Duodenal mucosa (tissue), 2 donors: ENCODE measurements around the gene TP73.

Source experiments
- H3K27ac ChIP-seq: one replicate; pipeline ENCODE4 v1.7.0; 2013; ENCODE audit warnings: low read depth, low read length
- H3K27me3 ChIP-seq, 2 donors: one replicate each; pipeline ENCODE4 v1.7.0; 2013; ENCODE audit warnings: low read length in 2 of 2, control low read depth in 1 of 2; ENCODE audit not compliant: insufficient read depth in 2 of 2, control insufficient read depth in 1 of 2
- H3K36me3 ChIP-seq, 2 donors: one replicate each; pipeline ENCODE4 v1.7.0; 2013; ENCODE audit warnings: low read length in 2 of 2, control low read depth in 1 of 2; ENCODE audit not compliant: insufficient read depth in 2 of 2, control insufficient read depth in 1 of 2
- H3K4me1 ChIP-seq, 2 donors: one replicate each; pipeline ENCODE4 v1.7.0; 2013; ENCODE audit warnings: low read length in 2 of 2, control low read depth in 1 of 2; ENCODE audit not compliant: insufficient read depth in 2 of 2, control insufficient read depth in 1 of 2
- H3K4me3 ChIP-seq, 2 donors: one replicate each; pipeline ENCODE4 v1.7.0; 2013; ENCODE audit warnings: low read length in 2 of 2, low read depth in 1 of 2
- H3K9ac ChIP-seq, 2 donors: one replicate each; pipeline ENCODE4 v1.7.0; 2013; ENCODE audit warnings: low read length in 2 of 2, low read depth in 1 of 2
- H3K9me3 ChIP-seq, 2 donors: one replicate each; pipeline ENCODE4 v1.7.0; 2013; ENCODE audit warnings: low read length in 2 of 2, control low read depth in 1 of 2; ENCODE audit not compliant: control insufficient read depth in 1 of 2

Gene TP73

GRCh38 chr1:3609769-3610526 is 42.4 kb upstream of the TP73 start:
- Histone ChIP-seq H3K27ac (no peak overlapping the region), H3K4me1 (peaks cover 0 to 12% of the 10 kb centered on the region in 2 donors), H3K4me3 (no peak overlapping the region), H3K27me3 (peaks cover 14 to 15% of the 10 kb centered on the region in 2 donors), H3K9ac (no peak overlapping the region), H3K36me3 (no peaks in the 10 kb centered on the region), H3K9me3 (no peaks in the 10 kb centered on the region)

DNA sequence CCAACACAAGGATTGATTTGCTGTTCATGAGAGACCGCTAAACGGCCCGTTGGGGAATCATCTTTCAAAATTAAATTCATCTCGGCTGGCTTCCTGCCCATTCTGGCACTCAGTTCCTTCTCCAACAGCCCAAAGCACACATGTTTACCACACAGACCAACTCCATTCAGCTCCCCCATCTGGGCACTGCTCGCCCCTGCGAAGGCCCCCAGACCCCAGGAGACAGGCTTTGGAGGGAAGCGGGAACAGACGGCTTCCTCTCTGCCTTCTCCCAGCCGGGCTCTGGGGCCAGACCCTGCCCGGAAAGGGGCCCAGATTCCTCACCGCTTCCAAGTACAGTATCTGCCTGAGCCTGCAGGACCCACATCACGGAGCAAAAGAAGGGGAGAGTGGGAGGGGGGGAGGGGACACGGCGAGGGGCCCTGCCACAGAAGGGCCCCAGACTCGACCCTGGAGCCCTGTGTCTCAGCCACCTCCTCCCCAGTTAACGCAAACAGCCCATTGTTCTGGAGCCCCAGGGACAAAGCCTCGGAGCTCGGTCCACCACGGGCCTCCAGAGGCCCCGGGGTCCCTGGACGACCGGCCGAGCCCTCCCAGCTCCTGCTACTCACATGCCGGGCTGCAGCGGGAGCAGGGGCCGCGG is 41.7 kb upstream of the TP73 start:
- H3K27me3 ChIP-seq, result peaks cover 14 to 15% of the 10 kb centered on the region in 2 donors
- H3K4me1 ChIP-seq, result peaks cover 0 to 12% of the 10 kb centered on the region in 2 donors
- peak overlapping the region in 1 of 2 donors; percentile 54 for H3K4me3 ChIP-seq
- no peak overlapping the region for H3K9ac ChIP-seq
- no peak overlapping the region for H3K27ac ChIP-seq
- no peaks in the 10 kb centered on the region for H3K36me3 ChIP-seq
- no peaks in the 10 kb centered on the region for H3K9me3 ChIP-seq

DNA sequence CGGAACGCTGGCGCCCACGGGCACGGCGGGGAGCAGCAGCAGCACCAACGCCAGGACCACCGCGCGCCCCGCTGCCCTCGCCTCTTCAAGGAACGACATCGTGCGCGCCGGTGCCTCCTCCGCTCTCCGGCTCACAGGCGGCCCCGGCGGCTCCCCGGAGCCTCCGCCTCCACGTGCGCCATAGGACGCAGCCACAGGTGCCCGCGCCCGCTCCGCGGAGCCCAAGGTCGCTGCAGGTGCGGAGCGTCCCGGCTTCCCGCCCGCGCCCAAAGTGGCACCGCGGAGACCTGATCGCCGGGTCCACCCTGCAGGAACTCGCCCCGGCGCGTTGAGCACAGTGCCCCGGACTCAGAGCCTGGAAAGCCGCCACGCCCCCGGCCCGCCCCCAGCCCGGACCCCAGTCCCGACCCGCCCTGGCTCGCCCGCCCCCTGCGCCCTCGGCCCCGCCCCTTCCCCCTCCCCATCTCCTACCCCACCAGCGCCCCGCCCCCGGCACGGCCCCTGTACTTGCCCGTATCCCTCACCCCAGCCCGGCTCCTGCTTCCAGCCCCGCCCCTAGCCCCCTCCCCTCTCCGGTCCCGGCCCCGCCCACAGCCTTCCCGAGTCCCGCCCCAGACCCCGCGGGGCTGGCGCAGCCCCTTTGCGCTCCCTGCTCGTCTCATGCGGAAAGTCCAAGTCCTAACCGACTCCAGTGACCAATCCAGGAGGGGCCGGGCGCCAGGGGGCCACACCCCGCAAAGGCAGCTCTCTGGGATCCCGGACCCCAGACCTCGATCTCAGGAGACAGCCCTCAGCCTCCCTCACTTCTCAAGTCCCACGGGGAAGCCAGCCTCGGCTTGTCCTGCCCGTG is 40.9 kb upstream of the TP73 start, which contains the start of gene MEGF6:
TSS of gene MEGF6 (minus strand) at position 339 of the 850 bp plus-strand sequence. CDS start at position 99, 240 bp downstream.
- Histone ChIP-seq H3K36me3 (no peaks in the 10 kb centered on the region), H3K4me3 (peak within 1 kb of the TSS in 1 of 2 donors; percentile 54), H3K9me3 (no peaks in the 10 kb centered on the region), H3K9ac (no peak within 1 kb of the TSS), H3K27me3 (peaks cover 14 to 15% of the 10 kb centered on the region in 2 donors), H3K27ac (no peak within 1 kb of the TSS), H3K4me1 (peaks cover 0 to 12% of the 10 kb centered on the region in 2 donors)

DNA sequence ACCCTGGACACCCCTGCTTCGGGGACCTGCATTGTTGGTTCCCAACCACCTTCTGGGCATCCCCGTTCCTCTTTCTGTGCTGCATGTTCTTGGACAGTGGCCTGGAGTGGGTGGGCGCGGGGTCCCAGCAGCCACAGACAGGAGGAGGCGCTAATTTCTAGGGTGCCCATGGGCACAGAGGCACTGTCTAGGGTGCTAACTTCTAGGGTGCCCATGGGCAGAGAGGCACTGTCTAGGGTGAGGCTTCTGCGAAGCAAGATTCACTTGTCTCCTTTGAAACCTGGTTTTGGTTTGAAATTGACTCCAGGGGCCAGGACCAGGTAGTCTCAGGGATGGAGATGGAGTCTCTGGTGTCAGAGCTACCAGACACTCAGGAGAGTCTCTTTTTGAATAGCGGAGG is 40.2 kb upstream of the TP73 start:
- H3K4me3 ChIP-seq, result no peak overlapping the region
- peaks cover 0 to 12% of the 10 kb centered on the region in 2 donors for H3K4me1 ChIP-seq
- peaks cover 14 to 15% of the 10 kb centered on the region in 2 donors for H3K27me3 ChIP-seq

DNA sequence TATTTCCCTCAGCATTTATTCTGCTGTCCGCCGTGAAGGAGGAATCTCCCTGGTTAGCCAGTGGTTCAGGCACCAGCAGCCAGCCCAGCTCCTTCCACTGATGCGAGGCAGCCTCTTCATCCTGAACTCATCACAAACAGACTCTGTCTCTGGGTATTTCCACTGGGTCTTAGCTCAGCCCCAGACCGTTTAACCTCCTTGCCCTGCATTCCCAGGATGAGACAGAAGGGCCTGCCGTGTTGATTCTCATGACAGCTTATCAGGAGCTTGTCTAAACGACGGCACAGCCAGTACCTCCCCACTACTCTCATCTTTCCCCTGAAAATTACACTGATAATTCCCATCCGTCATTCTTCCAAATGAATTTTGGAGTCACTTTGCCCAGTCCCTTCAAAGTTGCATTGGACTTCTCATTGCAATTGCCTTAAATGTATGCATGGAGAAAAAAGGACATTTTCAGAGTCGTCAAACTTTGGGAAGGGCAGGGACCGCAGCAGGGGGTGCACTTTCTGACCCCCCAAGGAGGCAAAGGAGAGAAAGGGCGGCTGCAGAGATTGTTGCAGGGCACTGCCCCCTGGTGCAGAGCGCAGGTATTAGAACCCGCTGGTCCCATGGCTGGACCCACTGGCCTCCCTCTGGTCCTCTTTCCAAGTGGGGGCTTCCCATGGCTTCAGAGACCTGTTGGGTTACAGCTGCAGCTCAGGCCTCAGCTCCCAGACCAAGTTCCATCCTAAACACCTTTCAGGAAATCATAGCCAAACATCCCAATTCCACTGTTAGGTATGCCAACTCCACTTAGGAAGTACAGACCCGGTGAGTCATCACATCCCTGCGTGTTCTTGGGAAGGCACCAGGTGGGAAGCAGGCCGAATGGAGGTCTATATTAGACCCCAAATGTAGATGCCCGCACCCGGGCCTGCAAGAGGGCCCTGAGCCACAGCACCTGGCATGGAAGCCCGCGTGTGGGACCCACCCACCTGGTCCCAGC is 37.3 kb upstream of the TP73 start:
- H3K4me3 ChIP-seq, result no peak overlapping the region
- H3K36me3 ChIP-seq, result no peaks in the 10 kb centered on the region
- peaks cover 4 to 9% of the 10 kb centered on the region in 2 donors for H3K27me3 ChIP-seq
- H3K4me1 ChIP-seq, result peaks cover 9 to 12% of the 10 kb centered on the region in 2 donors
- no peak overlapping the region for H3K27ac ChIP-seq
- H3K9ac ChIP-seq, result no peak overlapping the region
- H3K9me3 ChIP-seq, result no peaks in the 10 kb centered on the region

More for the DNA sequence above, 40.2 kb upstream of the TP73 start:
- Histone ChIP-seq H3K9ac (no peak overlapping the region), H3K9me3 (no peaks in the 10 kb centered on the region), H3K27ac (no peak overlapping the region), H3K36me3 (no peaks in the 10 kb centered on the region)

DNA sequence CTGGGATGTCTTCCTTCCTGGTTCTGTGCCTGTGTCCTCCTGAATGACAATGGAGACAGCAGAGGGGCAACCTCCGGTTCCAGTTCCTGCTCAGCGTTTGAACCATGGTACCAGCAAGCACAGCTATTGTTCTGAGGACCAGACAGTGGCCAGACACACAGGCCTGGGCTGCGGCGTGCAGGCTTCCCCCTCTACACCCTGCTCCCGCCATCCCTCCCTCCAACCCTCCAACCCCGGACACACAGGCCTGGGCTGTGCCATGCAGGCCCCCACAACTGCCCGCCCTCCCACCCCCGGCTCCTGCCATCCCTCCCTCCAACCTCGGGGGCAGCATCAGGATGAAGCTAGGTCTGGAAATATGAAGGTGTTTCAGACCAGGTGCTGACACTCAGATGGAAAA is 35.5 kb upstream of the TP73 start:
- Histone ChIP-seq H3K27ac (no peak overlapping the region), H3K4me3 (no peak overlapping the region), H3K27me3 (peaks cover 0 to 3% of the 10 kb centered on the region in 2 donors), H3K36me3 (no peaks in the 10 kb centered on the region), H3K9ac (no peak overlapping the region), H3K9me3 (no peaks in the 10 kb centered on the region), H3K4me1 (peaks cover 6 to 9% of the 10 kb centered on the region in 2 donors)

DNA sequence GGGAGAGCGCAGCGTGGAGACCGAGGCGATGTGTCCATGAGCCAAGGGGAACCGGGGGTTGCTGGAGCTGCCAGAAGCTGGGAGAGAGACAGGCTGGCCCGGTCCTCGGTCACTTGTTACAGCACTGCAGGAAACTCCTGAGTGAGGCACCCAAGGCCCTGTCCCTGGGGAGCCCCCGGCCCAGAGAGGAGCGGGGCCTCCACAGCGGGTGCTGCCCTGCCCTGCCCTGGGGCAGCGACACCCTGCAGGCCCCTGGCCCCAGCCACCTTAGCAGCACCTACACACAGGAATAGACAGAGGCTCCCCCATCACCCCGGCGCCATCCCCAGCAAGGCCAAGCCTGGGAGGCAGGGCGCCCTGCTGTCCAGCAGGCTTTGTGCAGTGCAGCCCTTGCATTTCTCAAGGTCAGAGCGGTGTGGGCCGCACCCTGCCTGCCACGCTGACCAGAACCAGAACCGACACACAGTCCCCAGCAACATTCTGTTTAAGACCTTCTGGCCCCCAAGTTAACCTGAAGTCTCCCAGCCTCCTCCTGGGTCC is 34.4 kb upstream of the TP73 start:
- Histone ChIP-seq H3K27ac (no peak overlapping the region), H3K9ac (no peak overlapping the region), H3K9me3 (no peaks in the 10 kb centered on the region), H3K4me1 (peaks cover 4 to 10% of the 10 kb centered on the region in 2 donors), H3K4me3 (no peak overlapping the region), H3K27me3 (peaks cover 0 to under 1% of the 10 kb centered on the region in 2 donors), H3K36me3 (no peaks in the 10 kb centered on the region)

DNA sequence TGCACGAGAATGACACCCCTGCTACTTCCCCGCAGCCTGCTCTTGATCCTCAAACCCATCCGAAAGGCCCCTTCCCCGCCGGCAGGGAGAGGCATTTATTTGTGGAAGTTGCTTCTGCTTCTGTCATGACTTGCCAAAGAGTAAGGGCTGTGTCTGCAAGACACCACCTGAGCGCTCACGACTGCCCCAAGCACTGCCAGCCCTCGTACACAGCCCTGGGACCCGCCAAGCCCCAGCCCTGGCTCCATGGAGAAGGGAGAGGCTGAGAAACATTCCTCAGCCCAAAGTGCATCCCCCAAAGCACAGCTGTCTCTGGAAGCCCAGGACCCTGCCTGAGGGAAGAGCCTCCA is 33.8 kb upstream of the TP73 start:
- H3K4me3 ChIP-seq, result no peak overlapping the region
- peaks cover 8 to 17% of the 10 kb centered on the region in 2 donors for H3K4me1 ChIP-seq
- H3K36me3 ChIP-seq, result no peaks in the 10 kb centered on the region
- no peak overlapping the region for H3K9ac ChIP-seq
- no peaks in the 10 kb centered on the region for H3K9me3 ChIP-seq
- no peak overlapping the region for H3K27ac ChIP-seq
- H3K27me3 ChIP-seq, result no peaks in the 10 kb centered on the region
